H1 (cell line): ENCODE data around the gene TTC4. TPM values are rescaled to one million over a fixed set of nuclear protein-coding genes. Genes with fewer than 3 reads are reported as not detected.

Experiments
- CTCF ChIA-PET: fragments of 300-600 bp; sonication (Branson Sonifier 250); formaldehyde crosslinking; loops from one replicate; lab custom pipeline; 2021; ENCODE audit not compliant: partially characterized antibody; lab: Charles Lee
- POLR2A ChIA-PET: fragments of 300-600 bp; sonication (Branson Sonifier 250); formaldehyde crosslinking; loops from one replicate; lab custom pipeline; 2021; ENCODE audit warnings: inconsistent platforms; ENCODE audit not compliant: partially characterized antibody; lab: Charles Lee
- DNase-seq, 2 experiments: peaks; one replicate each; pipeline versions ENCODE4 v3.0.0 to v3.0.0-alpha.2; 2010 to 2022; ENCODE audit warnings: low spot score in 2 of 2, low read depth in 1 of 2, mixed read lengths in 1 of 2
- FAIRE-seq: peaks from 2 replicates; lab custom pipeline; 2011; peaks lifted over from hg19 to GRCh38; lab: Jason Lieb, UNC
- H2AFZ ChIP-seq: 2 replicates; pipeline ENCODE4 v1.8.1; 2012; ENCODE audit warnings: low read length, inconsistent platforms
- H2AK5ac ChIP-seq: 2 replicates; pipeline ENCODE4 v1.6.1; 2013; ENCODE audit warnings: low read depth, low read length
- H2BK120ac ChIP-seq: replicated peaks from 2 replicates; pipeline ENCODE3; 2013; ENCODE audit warnings: low read depth, low read length, inconsistent platforms
- H2BK12ac ChIP-seq: 2 replicates; pipeline ENCODE4 v1.6.1; 2013; ENCODE audit warnings: low read depth, low read length
- H2BK15ac ChIP-seq: 2 replicates; pipeline ENCODE4 v1.6.1; 2013; ENCODE audit warnings: low read length
- H2BK20ac ChIP-seq: 2 replicates; pipeline ENCODE4 v1.6.1; 2013; ENCODE audit warnings: low read length
- H2BK5ac ChIP-seq: 2 replicates; pipeline ENCODE4 v1.6.1; 2013; ENCODE audit warnings: low read depth, low read length
- H3K14ac ChIP-seq: 2 replicates; pipeline ENCODE4 v1.6.1; 2013; ENCODE audit warnings: inconsistent platforms; ENCODE audit not compliant: insufficient read length
- H3K18ac ChIP-seq: 2 replicates; pipeline ENCODE4 v1.6.1; 2013; ENCODE audit warnings: low read length; ENCODE audit errors: extremely low read depth
- H3K23ac ChIP-seq: 2 replicates; pipeline ENCODE4 v1.6.1; 2013; ENCODE audit warnings: inconsistent platforms; ENCODE audit not compliant: insufficient read length
- H3K23me2 ChIP-seq: 2 replicates; pipeline ENCODE4 v1.6.1; 2013; ENCODE audit warnings: low read depth, low read length
- H3K27ac ChIP-seq: 2 replicates; pipeline ENCODE4 v1.6.1; 2011; ENCODE audit warnings: low read depth, low read length, inconsistent platforms
- H3K27me3 ChIP-seq, 4 experiments: replicated peaks in 1 of 4; 1 replicate in 1 of 4; 2 replicates in 3 of 4; pipeline versions ENCODE4 v1.6.1 to v1.8.1; 2011 to 2013; ENCODE audit warnings: low read length in 3 of 4, mild to moderate bottlenecking in 3 of 4, inconsistent platforms in 2 of 4, mixed read lengths in 2 of 4, moderate library complexity in 1 of 4; ENCODE audit not compliant: control insufficient read depth in 3 of 4, insufficient read depth in 3 of 4; ENCODE audit errors: extremely low read depth in 1 of 4
- H3K36me3 ChIP-seq, 4 experiments: 2 replicates each; pipeline versions ENCODE4 v1.6.1 to v1.8.1; 2011 to 2013; ENCODE audit warnings: mild to moderate bottlenecking in 4 of 4, low read length in 3 of 4, moderate library complexity in 2 of 4, control low read depth in 1 of 4, inconsistent platforms in 1 of 4; ENCODE audit not compliant: insufficient read depth in 4 of 4, control insufficient read depth in 2 of 4
- H3K4ac ChIP-seq: replicated peaks from 2 replicates; pipeline ENCODE3; 2013; ENCODE audit warnings: low read length, low read depth, mixed read lengths, inconsistent platforms; ENCODE audit not compliant: insufficient read length
- H3K4me1 ChIP-seq, 4 experiments: replicated peaks in 1 of 4; 1 replicate in 1 of 4; 2 replicates in 3 of 4; pipeline versions ENCODE4 v1.6.1 to v1.8.1; 2011 to 2013; ENCODE audit warnings: low read length in 3 of 4, inconsistent platforms in 2 of 4, mixed read lengths in 1 of 4; ENCODE audit not compliant: insufficient read depth in 4 of 4, control insufficient read depth in 3 of 4
- H3K4me2 ChIP-seq, 2 experiments: 2 replicates each; pipeline versions ENCODE4 v1.6.1 to v1.8.1; 2011 to 2013; ENCODE audit warnings: low read depth in 2 of 2, low read length in 2 of 2, control low read depth in 1 of 2, inconsistent platforms in 1 of 2, mild to moderate bottlenecking in 1 of 2; ENCODE audit not compliant: insufficient read depth in 1 of 2
- H3K4me3 ChIP-seq, 4 experiments: fragments of 200-600, 300-600 bp in 1 of 4; sonication (generic), shearing (Covaris generic), sonication (Bioruptor Twin) in 1 of 4; 2 replicates each; pipeline versions ENCODE4 v1.5.1 to v1.8.1; 2011 to 2016; ENCODE audit warnings: low read length in 4 of 4, low read depth in 3 of 4, control low read depth in 2 of 4, inconsistent platforms in 2 of 4, mild to moderate bottlenecking in 2 of 4, mixed read lengths in 1 of 4, moderate library complexity in 1 of 4; ENCODE audit not compliant: insufficient read depth in 2 of 4; ENCODE audit errors: extremely low read depth in 1 of 4
- H3K56ac ChIP-seq: replicated peaks from 2 replicates; pipeline ENCODE3; 2013; ENCODE audit warnings: low read depth, mild to moderate bottlenecking, mixed read lengths, low read length, inconsistent platforms; ENCODE audit not compliant: insufficient read length
- H3K79me1 ChIP-seq: 2 replicates; pipeline ENCODE4 v1.6.1; 2013; ENCODE audit warnings: low read depth, low read length, control low read depth
- H3K79me2 ChIP-seq, 2 experiments: 2 replicates each; pipeline versions ENCODE4 v1.6.1 to v1.8.1; 2012 to 2013; ENCODE audit warnings: low read length in 2 of 2, mild to moderate bottlenecking in 2 of 2, inconsistent platforms in 1 of 2; ENCODE audit not compliant: insufficient read depth in 2 of 2, control insufficient read depth in 1 of 2
- H3K9ac ChIP-seq, 4 experiments: replicated peaks in 1 of 4; 1 replicate in 1 of 4; 2 replicates in 3 of 4; pipeline versions ENCODE4 v1.6.1 to v1.8.1; 2011 to 2013; ENCODE audit warnings: low read depth in 3 of 4, low read length in 3 of 4, control low read depth in 2 of 4, mild to moderate bottlenecking in 2 of 4, moderate library complexity in 2 of 4, inconsistent platforms in 1 of 4; ENCODE audit errors: extremely low read depth in 1 of 4
- H3K9me3 ChIP-seq, 2 experiments: 2 replicates each; pipeline versions ENCODE4 v1.6.1 to v1.8.1; 2012 to 2013; ENCODE audit warnings: mild to moderate bottlenecking in 2 of 2, moderate library complexity in 2 of 2, control low read depth in 1 of 2, inconsistent platforms in 1 of 2, low read depth in 1 of 2, low read length in 1 of 2, mixed read lengths in 1 of 2; ENCODE audit not compliant: insufficient read depth in 2 of 2
- H4K20me1 ChIP-seq, 2 experiments: replicated peaks in 1 of 2; 2 replicates each; pipeline versions ENCODE3 to v1.8.1; 2011 to 2013; ENCODE audit warnings: inconsistent platforms in 2 of 2, low read length in 2 of 2, mild to moderate bottlenecking in 1 of 2; ENCODE audit not compliant: insufficient read depth in 2 of 2, control insufficient read depth in 1 of 2
- H4K5ac ChIP-seq: 2 replicates; pipeline ENCODE4 v1.6.1; 2013; ENCODE audit warnings: low read length, low read depth, mixed read lengths, inconsistent platforms; ENCODE audit not compliant: insufficient read length
- H4K8ac ChIP-seq: 2 replicates; pipeline ENCODE4 v1.8.0; 2013; ENCODE audit warnings: mild to moderate bottlenecking, moderate library complexity, low read length, inconsistent platforms; ENCODE audit not compliant: insufficient read depth; ENCODE audit errors: extremely low read depth
- H4K91ac ChIP-seq: replicated peaks from 2 replicates; pipeline ENCODE3; 2013; ENCODE audit warnings: low read length, mixed read lengths, inconsistent platforms; ENCODE audit not compliant: insufficient read length
- BACH1 ChIP-seq: IDR thresholded peaks from 2 replicates; pipeline ENCODE4 v1.6.1; 2012; ENCODE audit warnings: low read length, improper control_type of control experiment
- CHD2 ChIP-seq: IDR thresholded peaks from 2 replicates; pipeline ENCODE4 v1.6.1; 2012; ENCODE audit warnings: low read length, improper control_type of control experiment
- EGR1 ChIP-seq: IDR thresholded peaks from 2 replicates; pipeline ENCODE4 v1.6.1; 2011; ENCODE audit warnings: low read depth, low read length, borderline replicate concordance
- HDAC6 ChIP-seq: IDR thresholded peaks from one replicate; pipeline ENCODE4 v1.7.1; 2012; ENCODE audit warnings: low read depth, mild to moderate bottlenecking, inconsistent platforms, low read length, moderate library complexity
- NRF1 ChIP-seq: IDR thresholded peaks from 2 replicates; pipeline ENCODE4 v1.6.1; 2011; ENCODE audit warnings: mild to moderate bottlenecking, low read depth, low read length, improper control_type of control experiment
- RBBP5 ChIP-seq: IDR thresholded peaks from 2 replicates; pipeline ENCODE4 v1.7.1; 2012; ENCODE audit warnings: low read depth, mild to moderate bottlenecking, inconsistent platforms, low read length, moderate library complexity, borderline replicate concordance
- RFX5 ChIP-seq: IDR thresholded peaks from 2 replicates; pipeline ENCODE4 v1.6.1; 2011; ENCODE audit warnings: low read depth, low read length, improper control_type of control experiment, borderline replicate concordance
- RXRA ChIP-seq: IDR thresholded peaks from 2 replicates; pipeline ENCODE4 v1.6.1; 2011; ENCODE audit warnings: low read depth, mild to moderate bottlenecking, low read length, moderate library complexity; ENCODE audit not compliant: insufficient read depth
- SAP30 ChIP-seq: fragments of 300-600 bp; sonication (generic); IDR thresholded peaks from 2 replicates; pipeline ENCODE4 v1.7.1; 2012; ENCODE audit warnings: low read length, moderate library complexity, mild to moderate bottlenecking, inconsistent platforms; ENCODE audit not compliant: insufficient read depth, insufficient replicate concordance
- SRF ChIP-seq: IDR thresholded peaks from 2 replicates; pipeline ENCODE4 v1.6.1; 2011; ENCODE audit warnings: mild to moderate bottlenecking, low read depth, low read length, moderate library complexity
- TCF12 ChIP-seq: IDR thresholded peaks from 2 replicates; pipeline ENCODE4 v1.6.1; 2011; ENCODE audit warnings: low read depth, mild to moderate bottlenecking, low read length
- WGBS, 2 experiments: shearing (Covaris generic) in 1 of 2; methylation state at CpG; one replicate each; pipeline versions ENCODE4 v1.1.6 to v1.1.7; 2013 to 2015; ENCODE audit warnings: low lambda C conversion rate in 2 of 2, mixed read lengths in 2 of 2, inconsistent platforms in 1 of 2, low coverage in 1 of 2, missing lambda C conversion rate in 1 of 2; ENCODE audit not compliant: insufficient replicate concordance in 2 of 2, insufficient coverage in 1 of 2, insufficient read length in 1 of 2; ENCODE audit errors: extremely low coverage in 1 of 2, missing lambda C conversion rate in 1 of 2; 5-methylcytosine and 5-hydroxymethylcytosine counted together
- polyA plus RNA-seq, 7 experiments: library from polyadenylated mRNA; depleted of rRNA in 3 of 7; stranded (reverse) in 5 of 7; unstranded in 2 of 7; fragments of >200 nt in 5 of 7; fragments of 200-250 nt in 2 of 7; gene quantifications; 1 replicate in 5 of 7; 2 replicates in 1 of 7; 4 replicates in 1 of 7; pipeline versions ENCODE4 v1.2.1 to v1.2.3, GENCODE V29; 2011 to 2013; ENCODE audit warnings: missing spikeins in 2 of 7, mixed read lengths in 2 of 7
- total RNA-seq: library from RNA; stranded (reverse); fragmentation: NEBNext Ultra II Directional; extraction: Animal tissue kit (Norgen Biotek cat#: 25700); gene quantifications from 2 replicates; pipeline ENCODE4 v1.2.1, GENCODE V29; 2021
- TF ChIP-seq, protein P1 (sequence below), 3 experiments: IDR thresholded peaks; 1 replicate in 2 of 3; 2 replicates in 1 of 3; pipeline versions ENCODE4 v1.5.1 to v1.6.1; 2011; ENCODE audit warnings: low read length in 3 of 3, mild to moderate bottlenecking in 3 of 3, inconsistent platforms in 2 of 3, low read depth in 1 of 3, moderate library complexity in 1 of 3; ENCODE audit not compliant: insufficient read depth in 1 of 3; ENCODE audit errors: control extremely low read depth in 1 of 3

Gene TTC4
- total and polyA plus RNA-seq, 2 of the 8 experiments (the other 6 are each of a cell fraction or from before 2014, with no cell fraction given), result 21.0 to 25.1 TPM

GRCh38 chr1:54686155-54686554, 29.5 kb upstream of the TTC4 start:
- no peak overlapping the region for H2AFZ ChIP-seq
- no peak overlapping the region for H2BK15ac ChIP-seq
- no peak overlapping the region; the same call in 1 of the 2 replicates for H3K18ac ChIP-seq
- POLR2A ChIA-PET, result no interaction called here
- no peak overlapping the region for H3K23ac ChIP-seq
- no peak overlapping the region for H3K27ac ChIP-seq
- H2BK120ac ChIP-seq, result no peak overlapping the region
- DNase-seq (no peak), FAIRE-seq (no peak)
- no peaks in the 10 kb centered on the region for H3K27me3 ChIP-seq
- H3K79me1 ChIP-seq, result no peaks in the 10 kb centered on the region
- no peaks in the 10 kb centered on the region for H4K20me1 ChIP-seq
- H3K36me3 ChIP-seq, result no peaks in the 10 kb centered on the region
- H3K56ac ChIP-seq, result no peak overlapping the region
- CTCF ChIA-PET, result interaction anchor here (1.0 to 2.5 kb wide), 4 partner anchors 12 to 106 kb away, joined by 3 to 6 read pairs (median 4); no protein-coding TSS in a partner anchor
- H4K5ac ChIP-seq, result no peak overlapping the region
- H3K4ac ChIP-seq, result no peak overlapping the region
- H2BK12ac ChIP-seq, result 0 out of 2 replicates have a peak overlapping the region, but pooled peaks have one; percentile 27
- no peaks in the 10 kb centered on the region for H3K9me3 ChIP-seq
- H4K91ac ChIP-seq, result no peak overlapping the region
- peaks cover 0 to 4% (median 0%) of the 10 kb centered on the region in 4 experiments; a peak in 2 of 7 replicates for H3K4me1 ChIP-seq
- WGBS, 2 experiments, result 78% methylated on average over 11 of the region's 11 CpGs; no CpG with 5 or more reads in 1 of the 2 experiments
- H2BK5ac ChIP-seq, result no peak overlapping the region
- H3K23me2 ChIP-seq, result no peaks in the 10 kb centered on the region
- H3K4me3 ChIP-seq, result no peak overlapping the region
- H2BK20ac ChIP-seq, result no peak overlapping the region
- no peak overlapping the region for H3K9ac ChIP-seq
- no peak overlapping the region for H3K4me2 ChIP-seq
- no peak overlapping the region for H2AK5ac ChIP-seq
- H4K8ac ChIP-seq, result no peak overlapping the region
- H3K79me2 ChIP-seq, result no peaks in the 10 kb centered on the region
- H3K14ac ChIP-seq, result no peak overlapping the region
- TF ChIP-seq EGR1, result no peak
- TF ChIP-seq, protein P1, sequence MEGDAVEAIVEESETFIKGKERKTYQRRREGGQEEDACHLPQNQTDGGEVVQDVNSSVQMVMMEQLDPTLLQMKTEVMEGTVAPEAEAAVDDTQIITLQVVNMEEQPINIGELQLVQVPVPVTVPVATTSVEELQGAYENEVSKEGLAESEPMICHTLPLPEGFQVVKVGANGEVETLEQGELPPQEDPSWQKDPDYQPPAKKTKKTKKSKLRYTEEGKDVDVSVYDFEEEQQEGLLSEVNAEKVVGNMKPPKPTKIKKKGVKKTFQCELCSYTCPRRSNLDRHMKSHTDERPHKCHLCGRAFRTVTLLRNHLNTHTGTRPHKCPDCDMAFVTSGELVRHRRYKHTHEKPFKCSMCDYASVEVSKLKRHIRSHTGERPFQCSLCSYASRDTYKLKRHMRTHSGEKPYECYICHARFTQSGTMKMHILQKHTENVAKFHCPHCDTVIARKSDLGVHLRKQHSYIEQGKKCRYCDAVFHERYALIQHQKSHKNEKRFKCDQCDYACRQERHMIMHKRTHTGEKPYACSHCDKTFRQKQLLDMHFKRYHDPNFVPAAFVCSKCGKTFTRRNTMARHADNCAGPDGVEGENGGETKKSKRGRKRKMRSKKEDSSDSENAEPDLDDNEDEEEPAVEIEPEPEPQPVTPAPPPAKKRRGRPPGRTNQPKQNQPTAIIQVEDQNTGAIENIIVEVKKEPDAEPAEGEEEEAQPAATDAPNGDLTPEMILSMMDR (IDR thresholded peaks at IDR 0.05; ENCODE audit: control extremely low read depth in 1 of 3, insufficient read depth in 1 of 3, low read depth in 1 of 3, low read length in 3 of 3), result no peak
- TF ChIP-seq RBBP5, result no peak
- no peak for TF ChIP-seq NRF1
- TF ChIP-seq RFX5, result no peak
- no peak for TF ChIP-seq CHD2
- TF ChIP-seq SAP30, result no peak
- no peak for TF ChIP-seq HDAC6
- TF ChIP-seq RXRA, result no peak
- no peak for TF ChIP-seq SRF
- no peak for TF ChIP-seq BACH1
- no peak for TF ChIP-seq TCF12
